Thyroid gland (tissue), 4 donors: ENCODE results near the gene NCS1.
"Not testable (repeated sequence)": the region's sequence is repeated elsewhere in the genome, so short reads cannot be mapped to it uniquely, and the experiment has no call there.

ENCODE experiments used
- CTCF ChIP-seq, 6 experiments: fragments of 200-600 bp in 3 of 6; fragments of 450-650 bp in 3 of 6; sonication (generic) in 3 of 6; IDR thresholded peaks; one replicate each; pipeline ENCODE4 v1.5.1; 2016 to 2019; ENCODE audit warnings: antibody characterized with exemption in 6 of 6, mild to moderate bottlenecking in 2 of 6, inconsistent platforms in 1 of 6, moderate library complexity in 1 of 6
- POLR2A ChIP-seq, 2 donors: fragments of 450-650 bp; IDR thresholded peaks; one replicate each; pipeline ENCODE4 v1.6.1; 2017; ENCODE audit warnings: antibody characterized with exemption in 2 of 2, mild to moderate bottlenecking in 2 of 2, moderate library complexity in 1 of 2

- not testable (repeated sequence) for TF ChIP-seq CTCF, POLR2A (IDR thresholded peaks at IDR 0.05)
These were observed 105.3 kb downstream of the NCS1 start for GRCh38 chr9:130277525-130277924.
